ENCODE measurements around the gene WDR93.
"Not testable (repeated sequence)": the region's sequence is repeated elsewhere in the genome, so short reads cannot be mapped to it uniquely, and the experiment has no call there.

Gene WDR93

DNA sequence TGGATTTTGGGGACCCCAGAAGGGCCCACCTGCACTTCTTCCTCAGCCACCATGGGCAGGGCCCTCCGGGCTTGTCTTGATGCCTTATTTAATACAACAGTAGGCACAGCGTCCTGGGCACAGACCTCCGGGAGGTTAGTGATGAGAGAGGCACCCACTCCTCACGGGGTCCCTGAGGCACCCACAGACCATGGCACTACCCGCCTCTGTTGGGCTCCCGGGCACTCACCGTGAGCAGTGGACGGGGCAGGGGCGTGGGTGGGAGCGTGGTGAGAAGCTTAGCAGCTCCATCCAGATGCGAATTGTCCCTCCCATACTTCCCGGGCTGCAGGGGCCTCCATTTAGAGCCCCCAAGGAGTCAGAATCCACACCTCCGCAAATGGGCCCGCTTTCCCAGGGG, 85.2 kb downstream of the WDR93 start:
- no peak for FAIRE-seq

DNA sequence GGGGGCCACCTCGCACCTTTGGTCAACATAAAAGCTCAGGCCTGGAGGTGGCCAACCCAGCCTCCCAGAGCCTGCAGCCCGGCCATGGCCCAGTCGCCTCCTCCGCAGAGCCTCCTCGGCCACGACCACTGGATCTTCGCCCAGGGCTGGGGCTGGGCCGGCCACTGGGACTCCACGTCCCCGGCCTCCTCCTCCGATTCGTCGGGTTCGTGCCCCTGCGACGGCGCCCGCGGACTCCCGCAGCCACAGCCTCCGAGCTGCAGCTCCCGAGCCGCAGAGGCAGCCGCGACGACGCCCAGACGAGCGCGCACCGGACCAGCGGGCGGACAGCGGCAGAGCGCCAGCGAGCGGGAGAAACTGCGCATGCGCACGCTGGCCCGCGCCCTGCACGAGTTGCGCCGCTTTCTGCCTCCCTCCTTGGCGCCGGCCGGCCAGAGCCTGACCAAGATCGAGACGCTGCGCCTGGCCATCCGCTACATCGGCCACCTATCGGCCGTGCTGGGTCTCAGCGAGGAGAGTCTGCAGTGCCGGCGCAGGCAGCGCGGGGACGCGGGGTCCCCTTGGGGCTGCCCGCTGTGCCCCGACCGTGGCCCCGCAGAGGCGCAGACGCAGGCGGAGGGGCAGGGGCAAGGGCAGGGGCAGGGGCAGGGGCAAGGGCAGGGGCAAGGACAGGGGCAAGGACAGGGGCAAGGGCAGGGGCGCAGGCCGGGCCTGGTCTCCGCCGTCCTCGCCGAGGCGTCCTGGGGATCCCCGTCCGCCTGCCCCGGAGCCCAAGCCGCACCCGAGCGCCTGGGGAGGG, 85.9 kb downstream of the WDR93 start, which contains the start of gene MESP2:
TSS of gene MESP2 (plus strand) at position 59 of the 799 bp plus-strand sequence. CDS start at position 85, 26 bp downstream.
- FAIRE-seq = no peak

DNA sequence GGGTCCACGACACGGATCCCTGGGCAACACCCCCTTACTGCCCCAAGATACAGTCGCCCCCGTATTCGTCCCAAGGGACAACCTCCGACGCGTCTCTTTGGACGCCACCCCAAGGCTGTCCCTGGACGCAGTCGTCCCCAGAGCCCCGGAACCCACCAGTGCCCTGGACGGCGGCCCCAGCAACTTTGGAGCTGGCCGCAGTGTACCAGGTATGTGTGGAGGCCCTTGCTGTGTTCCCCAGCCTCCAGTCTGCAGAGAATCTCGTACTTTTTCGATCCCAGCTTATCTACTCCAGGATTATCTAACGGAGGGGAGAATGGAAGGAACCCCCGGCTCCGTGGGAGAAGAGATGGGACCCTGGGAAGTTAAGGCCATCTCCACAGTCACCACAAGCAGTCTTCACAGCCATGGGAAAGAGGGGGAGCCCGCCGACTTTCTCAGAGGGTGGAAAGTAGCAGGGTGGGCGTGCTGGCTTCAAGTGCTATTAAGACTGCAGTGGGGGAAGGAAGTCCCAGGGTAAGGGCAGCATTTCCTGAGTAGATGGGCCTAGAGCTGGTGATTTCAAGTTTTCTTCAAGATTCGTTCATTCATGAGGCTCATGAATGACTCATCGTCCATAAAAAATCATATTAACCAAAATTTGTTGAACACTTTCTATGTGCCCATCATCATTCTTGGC, 86.6 kb downstream of the WDR93 start:
- FAIRE-seq = no peak

DNA sequence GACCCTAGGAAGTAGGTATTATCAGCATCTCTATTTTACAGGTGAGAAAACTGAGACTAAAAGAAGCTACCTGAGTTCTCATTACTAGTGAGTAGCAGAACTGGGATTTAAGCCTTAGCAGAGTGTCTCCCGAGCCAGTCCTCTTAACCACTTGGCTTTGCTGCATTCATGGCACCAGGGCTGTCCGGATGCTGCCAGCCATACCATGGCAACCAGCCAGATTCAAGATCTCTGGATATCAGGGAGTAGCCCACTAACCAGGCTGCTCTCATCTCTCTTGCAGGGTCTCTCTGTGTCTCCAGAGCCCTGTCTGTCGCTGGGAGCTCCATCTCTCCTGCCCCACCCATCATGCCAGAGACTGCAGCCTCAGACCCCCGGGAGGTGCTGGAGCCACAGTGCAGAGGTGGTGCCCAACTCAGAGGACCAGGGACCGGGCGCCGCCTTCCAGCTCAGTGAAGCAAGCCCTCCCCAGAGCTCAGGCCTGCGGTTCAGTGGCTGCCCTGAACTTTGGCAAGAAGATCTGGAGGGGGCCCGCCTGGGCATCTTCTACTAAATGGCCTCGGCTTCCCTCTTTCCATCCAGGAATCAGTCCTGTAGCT, 87.3 kb downstream of the WDR93 start:
- no peak for FAIRE-seq

DNA sequence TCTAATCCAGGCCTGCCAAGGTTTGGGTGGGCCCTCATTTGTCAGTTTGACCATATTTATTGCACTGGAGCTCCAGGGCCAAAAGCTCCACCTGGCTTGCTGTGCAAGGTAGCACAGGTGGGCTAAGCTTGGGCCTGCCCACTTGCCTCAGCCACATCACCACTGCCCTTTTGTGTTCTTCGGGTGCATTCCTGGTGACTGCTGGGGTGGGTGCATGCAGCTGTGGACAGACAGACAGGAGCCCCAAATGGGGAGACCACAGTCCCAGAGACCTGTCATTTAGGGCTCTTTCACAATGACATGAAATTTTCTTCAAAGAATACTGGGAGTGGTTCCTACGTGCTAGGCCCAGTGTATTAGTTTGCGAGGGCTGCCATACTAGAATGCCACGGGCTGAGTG, 88.2 kb downstream of the WDR93 start:
- no peak for FAIRE-seq

DNA sequence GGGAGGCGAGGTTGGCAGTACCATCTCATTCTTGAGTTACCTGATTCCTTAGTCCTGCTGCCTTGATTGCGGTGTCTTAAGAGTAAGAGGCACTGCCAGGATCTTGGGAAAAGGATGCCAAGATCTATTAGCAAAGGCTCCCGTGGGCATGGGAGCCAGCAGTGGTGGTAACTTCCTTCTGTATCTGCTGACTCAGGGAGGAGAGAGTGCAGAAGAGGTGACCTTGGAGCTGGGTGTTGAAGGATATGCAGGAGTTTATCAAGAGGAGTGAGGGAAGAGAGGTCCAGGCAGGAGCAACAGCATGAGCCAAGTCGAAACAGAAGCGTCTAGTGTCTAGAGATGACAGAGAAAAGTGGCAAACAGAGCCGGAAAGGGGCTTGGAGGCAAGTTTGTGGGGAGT, 90.0 kb downstream of the WDR93 start:
- no peak for FAIRE-seq

DNA sequence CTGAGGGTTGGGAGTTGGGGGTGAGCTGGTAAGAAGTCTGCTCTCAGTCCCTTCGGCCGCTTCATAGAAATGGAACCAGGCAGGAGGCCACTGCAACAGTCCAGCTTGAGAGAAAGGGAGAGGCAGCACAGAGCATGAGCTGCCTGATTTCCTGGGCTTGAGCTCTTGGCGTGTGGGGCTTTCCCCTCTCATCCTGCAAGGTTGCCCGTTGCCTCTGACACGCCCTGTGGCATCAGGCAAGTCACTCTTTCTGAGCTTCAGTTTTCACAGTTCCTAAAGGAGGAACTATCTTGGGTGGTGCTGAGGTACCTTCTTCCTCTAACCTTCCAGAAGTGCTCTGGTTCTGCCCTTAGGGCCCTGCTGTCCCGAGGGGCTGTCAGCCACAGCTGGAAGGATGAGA, 90.4 kb downstream of the WDR93 start:
- FAIRE-seq = no peak

DNA sequence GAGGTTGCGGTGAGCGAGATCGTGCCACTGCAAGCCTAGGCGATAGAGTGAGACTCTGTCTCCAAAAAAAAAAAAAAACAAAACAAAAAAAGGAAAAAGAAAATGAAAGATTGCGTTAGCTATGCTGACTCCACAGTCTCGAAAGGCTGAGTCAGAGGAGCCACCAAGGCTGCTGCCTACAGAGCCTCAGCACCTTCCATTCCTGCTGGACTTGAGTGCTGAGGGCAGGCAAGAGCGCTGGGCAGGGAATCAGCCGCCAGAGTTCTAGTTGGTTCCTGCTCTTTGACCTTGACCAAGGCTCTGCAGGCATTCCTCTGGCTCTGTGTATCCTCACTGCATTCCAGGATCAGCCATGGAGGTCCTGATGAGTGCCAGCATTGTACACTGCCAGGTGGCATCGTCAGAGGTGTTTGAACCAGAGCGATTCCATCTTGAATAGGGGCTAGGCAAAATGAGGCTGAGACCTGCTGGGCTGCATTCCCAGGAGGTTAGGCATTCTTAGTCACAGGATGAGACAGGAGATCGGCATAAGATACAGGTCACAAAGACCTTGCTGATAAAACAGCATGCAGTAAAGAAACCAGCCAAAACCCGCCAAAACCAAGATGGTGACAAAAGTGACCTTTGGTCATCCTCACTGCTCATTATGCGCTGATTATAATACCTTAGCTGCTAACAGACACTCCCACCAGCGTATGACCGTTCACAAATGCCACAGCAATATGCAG, 91.4 kb downstream of the WDR93 start:
- FAIRE-seq = no peak

DNA sequence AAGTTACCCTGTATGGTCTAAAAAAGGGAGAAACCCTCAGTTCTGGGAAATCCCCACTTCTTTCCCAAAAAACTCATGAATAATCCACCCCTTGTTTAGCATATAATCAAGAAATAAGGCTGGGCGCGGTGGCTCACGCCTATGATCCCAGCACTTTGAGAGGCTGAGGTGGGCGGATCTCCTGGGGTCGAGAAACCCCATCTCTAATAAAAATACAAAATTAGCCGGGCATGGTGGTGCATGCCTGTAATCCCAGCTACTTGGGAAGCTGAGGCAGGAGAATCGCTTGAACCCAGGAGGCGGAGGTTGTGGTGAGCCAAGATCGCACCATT, 92.0 kb downstream of the WDR93 start:
- not testable (repeated sequence) for FAIRE-seq

DNA sequence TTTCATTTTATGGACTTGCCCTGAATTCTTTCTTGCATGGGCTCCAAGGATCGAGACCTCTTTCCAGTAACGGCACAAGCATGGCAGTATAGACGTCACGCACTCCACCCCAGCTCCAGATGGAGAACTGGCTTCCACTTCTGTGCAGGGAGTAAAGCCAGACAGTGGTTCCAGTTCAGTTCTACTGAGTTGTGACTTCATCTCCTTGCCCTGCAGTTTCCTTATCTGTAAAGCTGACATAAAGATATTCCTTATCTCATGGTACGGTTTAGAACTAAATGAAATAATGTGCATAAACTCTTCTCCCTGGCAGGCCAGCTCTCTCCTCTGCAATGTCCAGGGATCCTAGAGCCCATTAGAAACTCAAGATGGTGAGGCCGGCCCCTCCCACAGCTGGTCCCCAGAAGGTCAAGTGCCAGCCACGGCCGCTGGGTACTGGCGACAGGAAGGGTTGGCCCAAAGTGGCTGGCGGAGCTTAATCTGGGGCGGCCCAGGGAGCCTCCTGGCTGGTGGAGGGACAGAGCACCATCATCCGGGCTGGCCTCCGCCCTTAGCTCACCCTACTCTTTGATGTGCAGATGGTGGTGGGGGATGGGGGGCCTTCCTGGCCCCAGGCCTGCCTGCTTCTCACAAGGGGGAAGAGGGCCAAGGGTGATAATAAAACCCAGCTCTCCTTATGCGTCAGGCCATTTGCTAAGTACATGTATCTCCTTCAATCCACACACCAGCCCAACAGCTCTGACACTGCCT, 92.7 kb downstream of the WDR93 start:
- no peak for FAIRE-seq

DNA sequence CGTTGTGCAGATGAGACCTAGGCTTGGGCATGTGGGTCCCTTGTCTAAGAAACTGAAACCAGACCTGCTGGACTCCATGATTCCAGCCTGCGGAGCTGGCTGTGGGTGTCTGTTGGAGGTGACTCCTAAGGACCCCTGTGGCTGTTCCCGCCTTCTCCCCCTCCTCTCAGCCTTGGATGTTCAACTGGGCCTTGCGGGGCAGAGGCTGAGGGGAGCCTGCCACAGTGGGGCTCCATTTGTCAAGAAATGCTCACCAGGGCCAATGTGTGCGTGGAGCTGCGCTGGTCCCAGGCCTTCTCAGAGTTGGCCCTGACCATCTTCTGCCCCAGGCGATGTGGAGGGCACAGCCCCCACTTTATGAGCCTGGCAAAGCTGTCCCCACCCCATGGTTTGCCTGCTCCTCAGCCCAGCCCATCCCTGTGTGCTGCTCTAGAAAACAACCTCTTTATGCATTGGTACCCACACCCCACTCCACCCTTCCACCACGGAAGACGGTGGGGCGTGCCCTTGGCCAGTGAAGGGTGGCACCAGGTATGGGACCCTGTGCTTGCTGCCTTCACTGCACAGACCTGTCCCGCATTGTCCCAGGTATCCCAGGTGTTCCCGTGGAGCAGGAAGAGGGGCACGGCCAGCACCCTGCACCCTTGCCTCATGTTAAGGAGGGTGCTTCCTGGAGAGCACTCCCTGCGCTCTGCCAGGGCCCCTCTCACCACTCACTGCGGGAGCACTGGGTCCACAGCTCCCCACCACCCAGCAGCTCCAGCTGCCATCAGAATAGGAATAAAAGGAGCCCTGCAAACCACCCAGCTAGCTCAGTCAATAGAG, 93.5 kb downstream of the WDR93 start:
- FAIRE-seq = no peak

DNA sequence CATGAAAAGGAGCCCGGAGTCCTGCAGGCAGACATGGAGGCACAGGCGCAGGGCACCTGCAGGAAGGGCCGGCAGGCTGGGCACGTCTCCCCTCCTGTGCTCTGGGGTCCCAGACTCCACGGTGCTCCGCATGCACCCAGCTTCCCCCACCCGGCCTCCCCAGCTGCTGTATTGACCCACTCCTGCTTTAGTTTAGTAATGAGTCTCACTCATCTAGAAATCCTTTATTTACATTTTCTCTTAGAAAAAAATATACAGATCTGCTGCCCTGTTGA, 94.0 kb downstream of the WDR93 start:
- no peak for FAIRE-seq

DNA sequence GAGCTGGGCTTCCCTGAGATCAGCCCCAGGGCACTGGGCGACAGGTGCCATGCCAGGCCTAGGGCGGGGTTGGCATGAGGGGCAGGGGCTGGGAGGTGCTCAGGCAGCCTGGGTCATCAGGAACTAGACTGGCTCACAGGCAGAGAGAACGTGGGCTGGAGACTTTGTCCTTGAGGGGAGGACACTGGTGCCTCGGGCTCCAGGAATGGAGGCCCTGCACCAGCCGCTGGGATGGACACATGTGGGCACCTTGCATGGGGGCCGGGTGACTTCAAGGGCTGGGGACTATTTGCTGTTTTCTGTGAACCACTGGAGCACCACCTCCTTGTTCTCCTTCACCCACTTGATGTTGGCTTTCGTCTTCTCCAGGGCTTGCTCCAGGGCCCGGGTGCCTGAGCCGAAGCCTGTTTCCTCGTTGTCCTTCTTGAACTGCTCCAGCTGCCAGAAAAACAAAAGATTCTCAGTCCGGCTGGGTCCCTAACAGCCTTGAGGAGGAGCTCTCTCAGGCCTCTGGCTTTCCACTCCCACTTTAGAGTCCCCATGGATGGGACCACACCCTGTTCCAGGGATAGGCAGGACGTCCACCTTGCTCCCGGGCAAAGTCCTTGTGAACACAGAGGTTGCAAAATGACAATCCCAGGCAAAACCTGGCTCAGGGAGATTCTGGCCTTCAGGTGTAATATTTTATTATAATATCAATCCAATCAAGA, 94.6 kb downstream of the WDR93 start:
- no peak for FAIRE-seq

DNA sequence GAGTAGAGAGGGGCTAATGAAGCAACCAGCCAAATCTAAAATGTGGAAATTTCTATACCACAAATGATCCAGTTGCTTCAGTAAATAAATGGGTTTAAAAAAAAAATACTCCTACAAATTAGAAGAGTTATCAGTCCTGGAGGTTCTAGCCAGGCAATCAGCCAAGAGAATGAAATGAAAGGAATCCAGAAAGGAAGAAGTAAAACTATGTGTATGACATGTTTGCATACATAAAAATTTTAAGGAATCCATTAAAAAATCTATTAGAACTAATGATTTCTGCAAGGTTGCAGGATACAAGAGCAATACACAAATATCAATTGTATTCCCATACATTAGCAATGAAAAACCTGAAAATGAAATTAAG, 95.1 kb downstream of the WDR93 start:
- no peak for FAIRE-seq

DNA sequence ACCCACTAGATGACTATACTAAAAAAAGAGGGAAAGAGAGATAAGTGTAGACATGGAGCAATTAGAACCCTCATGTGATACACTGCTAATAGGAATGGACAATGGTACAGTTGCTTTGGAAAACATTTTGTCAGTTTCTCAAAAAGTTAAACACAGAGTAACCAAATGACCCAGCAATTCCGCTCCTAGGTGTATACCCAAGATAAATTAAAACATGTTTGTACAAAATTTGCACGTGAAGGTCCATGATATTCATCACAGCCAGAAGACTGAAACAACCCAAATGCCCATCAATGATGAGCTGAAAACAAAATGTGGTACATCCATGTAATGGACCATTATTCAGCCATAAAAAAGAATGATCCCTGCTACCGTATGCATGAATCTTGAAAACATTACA, 97.3 kb downstream of the WDR93 start:
- no peak for FAIRE-seq

DNA sequence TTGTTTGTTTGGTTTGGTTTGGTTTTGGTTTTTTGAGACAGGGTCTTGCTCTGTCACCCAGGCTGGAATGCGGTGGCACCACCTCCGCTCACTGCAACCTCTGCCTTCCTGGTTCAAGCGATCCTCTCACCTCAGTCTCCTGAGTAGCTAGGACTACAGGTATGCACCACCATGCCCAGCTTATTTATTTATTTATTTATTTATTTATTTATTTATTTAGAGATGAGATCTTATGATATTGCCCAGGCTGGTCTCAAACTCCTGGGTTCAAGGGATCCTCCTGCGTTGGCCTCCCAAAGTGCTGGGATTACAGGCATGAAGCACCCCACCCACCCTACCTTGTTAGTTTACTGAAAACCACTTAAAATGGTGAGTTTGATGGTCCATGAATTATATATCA, 98.0 kb downstream of the WDR93 start:
- not testable (repeated sequence) for FAIRE-seq

DNA sequence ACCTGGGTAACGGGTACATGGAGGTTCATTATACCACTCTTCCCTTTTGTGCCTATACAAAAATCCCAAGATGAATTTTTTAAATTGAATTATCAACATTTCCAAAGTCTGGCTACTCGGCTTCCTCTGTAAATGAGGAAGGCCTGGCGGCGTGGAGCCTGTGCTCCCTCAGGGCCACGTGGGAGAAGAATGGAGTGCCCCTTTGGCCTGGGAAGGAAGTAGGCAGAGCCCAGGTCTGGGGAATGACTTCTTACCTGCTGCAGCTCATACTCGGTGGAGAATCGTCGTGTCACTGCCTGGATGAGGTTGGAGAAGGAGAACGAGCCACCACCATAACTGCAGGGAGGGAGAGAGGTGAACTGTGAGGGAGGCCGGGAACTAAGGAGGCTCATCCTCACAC, 99.6 kb downstream of the WDR93 start:
- no peak for FAIRE-seq

DNA sequence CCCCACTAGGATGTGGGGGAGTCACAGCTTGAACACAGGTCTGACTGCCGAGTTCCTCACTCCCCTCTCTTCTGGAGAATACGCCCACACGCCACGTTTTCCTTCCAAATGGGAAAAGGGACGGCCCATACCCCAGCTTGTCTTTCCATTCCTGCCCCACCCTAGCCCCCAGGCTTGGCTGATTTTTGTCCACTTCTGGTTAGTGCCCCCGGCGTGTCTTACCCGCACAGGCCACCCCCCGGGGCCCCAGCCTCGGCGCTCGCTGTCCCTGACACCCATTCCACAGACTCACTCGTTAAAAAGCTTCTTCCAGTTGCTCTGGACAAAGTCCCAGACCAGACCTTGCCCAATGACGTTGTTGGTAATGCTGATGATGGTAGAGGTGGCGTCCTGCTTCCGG, 100.0 kb downstream of the WDR93 start:
- no peak for FAIRE-seq

DNA sequence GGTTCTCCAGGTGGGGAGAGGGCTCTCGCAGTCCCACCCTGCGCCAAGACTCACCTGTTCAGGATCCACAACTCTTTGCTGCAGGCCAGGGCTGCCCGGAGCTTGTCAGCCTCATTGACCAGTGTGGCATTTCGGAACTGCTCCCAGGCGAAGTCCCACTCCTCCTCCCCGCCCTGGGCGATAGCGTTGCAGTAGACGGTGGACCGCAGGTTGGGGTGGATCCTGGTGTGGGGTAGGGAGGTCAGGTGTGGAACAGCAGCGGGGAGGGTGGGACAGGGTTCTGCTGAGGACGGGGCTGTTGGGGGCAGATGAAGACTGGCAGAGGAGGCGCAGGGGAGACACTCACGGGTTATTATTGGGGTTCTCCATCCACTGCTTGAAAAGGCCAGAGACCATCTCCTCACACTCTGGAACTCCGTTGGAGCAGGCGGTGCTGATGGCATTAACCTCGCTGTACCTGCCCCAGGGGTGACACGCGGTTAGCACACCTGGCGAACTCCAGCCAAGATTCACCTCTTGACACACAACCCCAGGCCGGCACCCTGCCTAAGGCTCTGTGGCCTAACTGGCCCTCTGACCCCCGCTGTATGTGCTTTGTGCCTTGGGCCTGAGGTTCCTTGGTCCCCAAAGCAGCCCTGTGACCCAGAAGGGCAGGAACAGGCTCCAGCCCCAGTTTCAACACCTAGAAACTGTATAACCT, 101.6 kb downstream of the WDR93 start:
- no peak for FAIRE-seq

All from TTC549 (cell line).